SU-DHL-6 (cell line): ENCODE data around the gene TLE6.
"Not testable (repeated sequence)": the region's sequence is repeated elsewhere in the genome, so short reads cannot be mapped to it uniquely, and the experiment has no call there.

ENCODE experiments used
- EZH2phosphoT487 ChIP-seq: fragments of 200-600 bp; sonication (generic), shearing (Covaris generic); conservative IDR thresholded peaks from 2 replicates; pipeline ENCODE4 v1.6.1; 2018; ENCODE audit warnings: mild to moderate bottlenecking, antibody characterized with exemption, low read length, moderate library complexity, mixed read lengths
- TF ChIP-seq, protein P1 (sequence below): fragments of 200-600 bp; sonication (generic); IDR thresholded peaks from one replicate; pipeline ENCODE4 v1.5.1; 2017; ENCODE audit warnings: antibody characterized with exemption, mild to moderate bottlenecking, low read length, moderate library complexity; ENCODE audit not compliant: insufficient read depth, poor library complexity, severe bottlenecking

DNA sequence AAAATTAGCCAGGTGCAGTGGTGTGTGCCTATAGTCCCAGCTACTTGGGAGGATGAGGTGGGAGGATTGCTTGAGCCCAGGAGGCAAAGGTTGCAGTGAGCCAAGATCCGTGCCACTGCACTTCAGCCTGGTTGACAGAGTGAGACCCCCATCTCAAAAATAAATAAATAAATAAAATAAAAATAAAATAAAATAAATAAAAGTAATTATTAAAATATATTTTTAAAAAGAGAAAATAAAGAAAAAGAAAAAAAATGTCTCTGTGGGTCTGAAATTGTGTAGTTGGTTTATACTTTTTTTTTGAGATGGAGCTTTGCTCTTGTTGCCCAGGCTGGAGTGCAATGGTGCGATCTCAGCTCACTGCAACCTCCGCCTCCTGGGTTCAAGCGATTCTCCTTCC, 41.5 kb upstream of the TLE6 start:
- TF ChIP-seq, protein P1, sequence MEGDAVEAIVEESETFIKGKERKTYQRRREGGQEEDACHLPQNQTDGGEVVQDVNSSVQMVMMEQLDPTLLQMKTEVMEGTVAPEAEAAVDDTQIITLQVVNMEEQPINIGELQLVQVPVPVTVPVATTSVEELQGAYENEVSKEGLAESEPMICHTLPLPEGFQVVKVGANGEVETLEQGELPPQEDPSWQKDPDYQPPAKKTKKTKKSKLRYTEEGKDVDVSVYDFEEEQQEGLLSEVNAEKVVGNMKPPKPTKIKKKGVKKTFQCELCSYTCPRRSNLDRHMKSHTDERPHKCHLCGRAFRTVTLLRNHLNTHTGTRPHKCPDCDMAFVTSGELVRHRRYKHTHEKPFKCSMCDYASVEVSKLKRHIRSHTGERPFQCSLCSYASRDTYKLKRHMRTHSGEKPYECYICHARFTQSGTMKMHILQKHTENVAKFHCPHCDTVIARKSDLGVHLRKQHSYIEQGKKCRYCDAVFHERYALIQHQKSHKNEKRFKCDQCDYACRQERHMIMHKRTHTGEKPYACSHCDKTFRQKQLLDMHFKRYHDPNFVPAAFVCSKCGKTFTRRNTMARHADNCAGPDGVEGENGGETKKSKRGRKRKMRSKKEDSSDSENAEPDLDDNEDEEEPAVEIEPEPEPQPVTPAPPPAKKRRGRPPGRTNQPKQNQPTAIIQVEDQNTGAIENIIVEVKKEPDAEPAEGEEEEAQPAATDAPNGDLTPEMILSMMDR, result not testable (repeated sequence)
- TF ChIP-seq EZH2phosphoT487, result not testable (repeated sequence)
